Glomerular visceral epithelial cell (primary cell): ENCODE data around the gene ARL5B.
A peak's percentile ranks its signal among the peaks of the same experiment; 100 is the strongest.

Experiments
- DNase-seq: peaks from one replicate; pipeline ENCODE4 v3.0.0-alpha.2; 2016; ENCODE audit errors: extremely low spot score

The ARL5B gene

DNA sequence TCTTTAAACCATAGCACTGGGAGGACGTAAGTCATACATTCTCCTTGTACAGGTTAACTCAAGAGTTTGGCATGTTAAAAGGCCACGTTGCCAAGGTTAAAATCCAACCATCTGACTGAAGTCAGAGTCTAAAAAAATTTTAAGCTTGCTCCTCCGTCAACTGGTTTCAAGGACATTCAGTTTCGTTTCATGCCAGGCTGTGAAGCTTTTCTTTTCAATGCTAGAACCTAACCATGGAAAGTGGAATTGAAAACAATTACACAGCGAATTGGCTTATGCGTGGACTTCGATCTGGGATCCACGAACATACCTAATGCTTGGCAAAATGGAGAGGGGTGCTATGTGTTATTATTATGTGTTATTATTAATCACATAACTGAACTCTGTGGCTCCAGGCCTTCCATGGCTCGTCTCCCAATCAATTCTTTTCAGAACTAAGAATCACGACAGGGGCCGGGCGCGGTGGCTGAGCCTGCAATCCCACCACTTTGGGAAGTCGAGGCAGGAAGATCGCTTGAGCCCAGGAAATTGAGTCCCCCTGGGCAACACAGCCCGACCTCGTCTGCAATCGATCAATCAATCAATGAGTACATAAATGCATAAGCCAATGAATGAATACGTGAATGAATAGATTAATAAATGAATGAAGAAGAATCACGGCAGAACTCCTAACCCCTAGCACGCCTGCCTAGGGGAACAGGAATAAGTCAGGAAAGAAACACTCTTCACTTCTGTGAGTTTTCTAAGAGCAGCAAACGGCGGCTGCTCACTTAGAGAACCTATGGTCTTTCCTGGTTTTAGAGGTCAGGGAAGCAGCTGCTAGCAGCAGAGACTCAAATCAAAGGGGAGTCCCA is 733 bp upstream of the ARL5B start:
- DNase-seq, result no peak

GRCh38 chr10:18659819-18660535 is 746 bp downstream of the ARL5B start:
- DNase-seq, result peak; percentile 48

GRCh38 chr10:18660816-18661431 is 1.7 kb downstream of the ARL5B start:
- DNase-seq, result no peak

GRCh38 chr10:18664841-18665478 is 5.7 kb downstream of the ARL5B start:
- no peak for DNase-seq

DNA sequence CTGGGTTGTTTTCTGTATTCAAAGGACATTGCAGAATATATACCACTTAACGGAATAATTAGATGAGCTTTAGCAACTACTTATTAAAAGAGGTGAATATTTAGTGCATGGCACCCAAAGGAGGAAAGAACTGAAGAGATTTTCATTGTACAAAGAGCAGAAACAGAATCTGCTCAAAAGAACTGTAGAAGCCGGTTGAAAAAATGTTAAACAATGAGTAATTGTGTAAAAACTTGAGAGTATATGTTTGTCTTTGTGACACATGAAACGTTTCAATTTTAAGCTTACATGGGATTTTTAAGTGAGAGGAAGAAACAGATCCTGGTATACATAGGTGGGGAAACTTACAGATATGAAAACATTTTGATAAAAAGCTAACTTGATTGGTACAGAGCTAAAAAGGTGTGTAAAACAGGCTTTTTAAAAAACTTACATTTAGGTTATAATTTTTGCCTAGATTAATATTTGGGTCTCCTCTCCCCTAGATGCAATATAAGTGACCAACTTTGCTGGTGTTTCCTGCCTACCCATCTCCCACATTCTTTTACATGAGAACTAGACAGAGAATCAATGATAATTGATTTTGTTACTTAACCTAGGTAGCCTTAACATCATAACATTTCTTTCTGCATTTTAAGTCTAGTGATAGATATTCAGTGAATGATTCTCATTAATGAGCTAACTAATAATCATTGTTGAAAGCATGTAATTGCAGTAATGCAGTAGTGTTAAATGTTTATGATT is 6.8 kb downstream of the ARL5B start:
- no peak for DNase-seq

- peak; percentile 50 for DNase-seq
Observed at GRCh38 chr10:18666810-18667209, 7.6 kb downstream of the ARL5B start.

DNA sequence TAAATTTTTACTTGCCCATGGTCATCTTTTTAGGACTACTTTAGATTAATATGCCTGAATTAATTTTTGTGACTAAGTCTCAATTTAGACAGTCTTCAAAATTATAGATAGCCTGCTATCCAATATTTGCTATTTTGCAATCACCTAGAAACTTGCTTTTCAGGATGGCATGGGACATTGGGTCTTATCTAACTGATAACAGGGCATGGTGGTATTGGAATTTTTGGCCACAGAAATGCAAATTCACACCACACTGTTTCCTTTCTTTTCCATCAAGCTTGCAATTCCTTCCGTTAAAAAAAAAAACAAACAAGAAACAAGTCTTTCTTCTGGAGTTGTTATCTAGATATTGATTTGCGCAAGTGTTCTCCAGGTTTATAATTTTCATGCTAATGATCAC is 8.8 kb downstream of the ARL5B start:
- DNase-seq, result no peak

- DNase-seq, result no peak
Observed at GRCh38 chr10:18675086-18675801, 16.0 kb downstream of the ARL5B start.

DNA sequence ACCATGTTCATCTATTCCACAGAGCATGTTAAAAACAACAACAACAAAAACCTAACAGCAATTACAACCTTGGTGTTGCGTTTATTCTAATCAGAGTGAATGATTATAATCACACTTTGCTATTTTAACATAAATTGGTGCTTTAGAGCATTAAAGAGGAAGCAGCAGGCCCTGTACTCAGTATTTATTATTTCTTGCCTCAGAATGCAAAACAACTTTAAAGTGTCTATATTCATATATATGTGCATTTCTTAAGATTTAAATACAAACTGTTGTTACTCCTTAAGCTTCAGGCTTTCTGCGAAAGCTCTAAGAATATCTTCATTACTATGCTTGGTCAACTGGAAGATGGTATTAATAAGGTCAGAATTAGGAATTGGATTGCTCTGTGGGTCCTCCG is 21.5 kb downstream of the ARL5B start:
- no peak for DNase-seq

DNA sequence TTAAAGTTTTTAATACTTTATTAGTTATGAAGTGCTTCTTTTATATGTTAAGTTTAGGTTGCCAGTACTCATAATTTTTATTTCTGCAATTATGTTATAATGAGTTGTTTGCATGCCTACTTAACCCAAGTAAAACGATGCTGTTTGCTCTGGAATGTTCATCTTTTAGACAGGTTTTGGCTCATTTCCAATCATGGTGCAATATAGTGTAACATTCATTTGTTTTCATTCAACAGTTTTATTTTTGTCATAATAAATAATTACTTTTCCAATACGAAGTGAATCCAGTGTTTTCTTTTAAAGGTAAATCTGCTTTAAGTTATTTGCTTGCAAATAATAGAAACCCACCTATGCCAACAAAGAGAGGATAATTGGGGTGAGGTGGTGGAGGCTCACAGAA is 22.1 kb downstream of the ARL5B start:
- no peak for DNase-seq

- DNase-seq, result peak; percentile 62
Observed at GRCh38 chr10:18681971-18682411, 22.8 kb downstream of the ARL5B start.

DNA sequence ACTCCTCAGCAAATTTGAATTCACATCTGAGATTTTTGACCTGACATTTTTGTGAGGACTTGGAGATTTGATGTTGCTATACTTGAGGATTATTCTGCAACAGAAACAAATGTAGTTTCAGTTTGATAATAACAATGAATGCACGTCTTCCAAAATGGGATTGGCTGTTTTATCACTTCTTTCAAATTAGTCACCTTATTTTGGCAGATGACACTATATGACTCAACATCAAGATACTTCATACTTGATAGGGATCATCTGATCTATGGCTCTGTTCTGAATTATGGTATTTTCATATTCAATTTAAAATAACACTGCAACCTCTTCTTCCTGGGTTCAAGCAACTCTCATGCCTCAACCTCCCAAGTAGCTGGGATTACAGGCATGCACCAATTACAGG is 24.2 kb downstream of the ARL5B start:
- DNase-seq, result no peak

DNA sequence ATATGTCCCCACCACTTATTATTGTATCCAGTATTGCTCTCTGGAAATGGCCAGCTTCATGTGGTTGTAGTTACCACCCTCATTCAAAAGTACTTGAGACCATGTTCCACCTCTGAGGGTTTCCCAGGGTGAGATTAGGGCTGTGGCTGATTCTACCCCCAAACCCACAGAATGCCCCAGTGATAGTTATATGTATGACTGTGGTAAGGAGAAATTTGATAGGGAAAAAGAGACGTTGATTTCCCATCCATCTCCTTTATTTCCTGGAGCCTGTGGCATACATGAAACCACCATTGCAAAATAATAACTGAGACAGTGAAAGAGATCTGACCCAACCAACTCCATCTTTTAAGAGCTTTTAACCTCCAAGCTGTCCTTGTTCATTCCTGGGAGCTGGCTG is 25.2 kb downstream of the ARL5B start:
- no peak for DNase-seq

DNA sequence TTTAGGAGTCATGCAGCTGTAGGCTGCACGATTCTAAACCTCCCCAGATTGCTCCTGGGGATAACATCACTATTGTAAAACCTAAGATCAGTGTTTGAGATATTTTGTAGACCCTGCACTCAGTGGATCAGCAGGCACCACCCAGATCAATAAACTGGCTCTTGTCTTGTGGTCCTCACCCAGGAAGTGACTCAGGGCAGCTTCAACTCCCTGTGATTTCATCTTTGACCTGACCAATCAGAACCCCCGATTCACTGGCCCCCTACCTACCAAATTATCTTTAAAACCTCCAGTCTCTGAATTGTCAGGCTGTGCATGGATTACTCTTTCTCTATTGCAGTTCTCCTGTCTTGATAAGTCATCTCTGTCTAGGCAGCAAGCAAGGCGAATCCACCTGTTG is 25.7 kb downstream of the ARL5B start:
- no peak for DNase-seq

GRCh38 chr10:18685555-18685954 is 26.3 kb downstream of the ARL5B start:
- DNase-seq, result no peak

DNA sequence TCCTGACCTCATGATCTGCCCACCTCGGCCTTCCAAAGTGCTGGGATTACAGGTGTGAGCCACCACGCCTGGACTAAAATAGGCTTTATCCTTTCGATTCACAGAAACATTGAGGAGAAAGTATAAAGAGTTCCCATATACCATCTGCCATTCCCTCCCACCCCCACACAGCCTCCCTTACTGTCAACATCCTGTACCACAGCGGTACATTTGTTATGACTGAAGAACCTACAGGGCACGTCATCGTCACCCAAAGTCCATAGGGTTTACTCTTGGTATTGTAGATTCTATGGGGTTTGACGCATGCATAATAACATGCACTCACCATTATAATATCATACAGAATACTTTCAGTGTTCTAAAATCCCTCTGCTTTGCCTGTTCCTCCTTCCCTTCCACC is 28.0 kb downstream of the ARL5B start:
- no peak for DNase-seq

DNA sequence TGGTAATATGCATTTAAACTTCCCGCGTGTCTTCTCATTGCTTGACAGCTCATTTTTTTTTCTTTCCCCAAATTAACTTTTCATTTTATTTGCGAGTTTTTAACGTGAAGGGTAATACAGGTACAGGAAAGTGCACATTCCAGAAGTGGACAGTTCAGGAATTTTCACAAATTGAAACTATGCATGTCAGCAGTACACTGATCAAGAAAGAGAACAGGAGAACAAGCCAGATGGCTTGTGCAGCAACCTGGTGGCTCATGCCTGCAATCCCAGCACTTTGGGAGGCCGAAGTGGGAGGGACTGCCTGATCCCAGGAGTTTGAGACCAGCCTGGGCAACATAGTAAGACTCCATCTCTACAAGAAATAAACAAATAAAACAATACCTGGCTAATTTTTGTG is 28.5 kb downstream of the ARL5B start:
- no peak for DNase-seq

DNA sequence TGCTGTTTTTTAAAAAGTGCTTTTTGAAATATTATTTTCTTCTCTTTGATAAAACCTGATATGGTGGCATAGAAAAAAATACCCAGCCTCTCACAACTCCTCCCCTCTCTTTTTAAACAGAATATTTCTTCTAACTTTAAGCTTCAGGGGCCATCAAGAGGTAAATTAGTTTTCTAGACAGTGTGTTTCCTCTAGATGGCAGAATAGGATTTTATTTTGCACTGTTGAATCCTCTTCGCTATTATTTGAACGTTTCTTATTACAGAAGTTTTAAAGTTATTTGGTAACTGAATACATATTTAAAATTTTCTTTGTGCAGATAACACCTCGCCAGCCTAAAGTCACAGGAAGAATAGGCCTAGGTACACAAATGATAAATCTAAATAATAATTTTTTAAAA is 30.3 kb downstream of the ARL5B start:
- DNase-seq, result no peak

DNA sequence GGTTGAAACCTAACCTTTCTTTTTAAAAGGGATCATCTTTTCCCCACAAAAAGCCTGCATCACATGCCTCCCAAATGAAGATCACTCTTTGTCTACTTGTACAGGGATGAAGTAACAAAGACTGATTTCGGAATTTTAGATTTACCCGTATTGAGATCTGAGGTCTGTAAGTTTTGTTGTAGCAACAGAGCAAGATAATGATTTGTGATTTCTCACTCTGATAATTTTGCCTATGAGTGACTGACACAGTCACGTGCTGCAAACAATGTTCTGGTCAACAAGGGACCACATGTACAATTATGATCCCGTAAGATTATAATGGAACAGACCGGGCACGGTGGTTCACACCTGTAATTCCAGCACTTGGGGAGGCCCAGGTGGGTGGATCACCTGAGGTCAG is 31.3 kb downstream of the ARL5B start:
- no peak for DNase-seq

DNA sequence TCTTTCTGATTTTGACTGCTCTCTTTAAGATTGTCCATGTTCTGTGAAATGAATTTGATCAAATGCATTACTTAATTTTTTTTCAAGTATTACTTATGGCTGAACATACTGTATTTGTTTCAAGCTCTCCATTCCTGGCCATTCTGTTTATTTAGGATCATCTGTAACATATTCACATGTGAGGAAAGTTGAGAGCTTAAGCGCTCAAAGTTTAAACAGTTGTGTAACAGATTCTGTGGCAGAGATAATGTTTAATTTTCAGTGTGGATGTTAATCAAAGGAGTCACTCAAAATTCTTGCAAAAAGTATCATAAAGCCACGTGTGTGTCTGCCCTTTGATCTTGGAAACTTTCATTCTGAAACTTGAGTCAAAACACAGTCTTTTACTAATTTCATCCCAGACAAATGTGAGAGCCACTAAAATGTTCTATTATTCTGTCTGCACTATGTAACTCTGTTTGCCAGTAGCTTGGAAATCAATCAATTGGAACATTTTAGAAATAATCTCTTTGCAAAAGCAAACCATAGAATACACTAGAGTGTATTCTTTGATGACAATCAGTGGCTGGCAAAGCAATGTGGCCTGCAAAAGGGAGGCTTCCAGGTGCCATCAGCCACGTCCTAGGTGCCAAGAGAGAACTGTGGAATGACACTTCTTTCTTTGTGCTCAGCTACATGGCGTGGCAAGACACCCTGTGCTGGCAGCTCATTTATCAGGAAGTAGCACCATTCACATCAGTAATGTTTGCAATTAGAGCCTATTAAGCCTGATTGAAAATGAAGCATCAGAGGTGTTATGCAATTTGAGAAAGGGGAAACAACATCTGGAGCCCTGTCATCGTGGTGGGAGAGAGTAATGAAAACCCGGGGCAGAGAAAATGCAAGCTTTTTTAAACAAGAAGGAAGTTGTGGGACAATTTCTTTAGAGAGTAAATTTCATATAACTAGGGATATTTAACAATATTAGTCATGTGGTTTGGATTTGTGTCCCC is 40.9 kb downstream of the ARL5B start:
- no peak for DNase-seq
